ENCODE measurements around the gene CETP.

CETP gene

DNA sequence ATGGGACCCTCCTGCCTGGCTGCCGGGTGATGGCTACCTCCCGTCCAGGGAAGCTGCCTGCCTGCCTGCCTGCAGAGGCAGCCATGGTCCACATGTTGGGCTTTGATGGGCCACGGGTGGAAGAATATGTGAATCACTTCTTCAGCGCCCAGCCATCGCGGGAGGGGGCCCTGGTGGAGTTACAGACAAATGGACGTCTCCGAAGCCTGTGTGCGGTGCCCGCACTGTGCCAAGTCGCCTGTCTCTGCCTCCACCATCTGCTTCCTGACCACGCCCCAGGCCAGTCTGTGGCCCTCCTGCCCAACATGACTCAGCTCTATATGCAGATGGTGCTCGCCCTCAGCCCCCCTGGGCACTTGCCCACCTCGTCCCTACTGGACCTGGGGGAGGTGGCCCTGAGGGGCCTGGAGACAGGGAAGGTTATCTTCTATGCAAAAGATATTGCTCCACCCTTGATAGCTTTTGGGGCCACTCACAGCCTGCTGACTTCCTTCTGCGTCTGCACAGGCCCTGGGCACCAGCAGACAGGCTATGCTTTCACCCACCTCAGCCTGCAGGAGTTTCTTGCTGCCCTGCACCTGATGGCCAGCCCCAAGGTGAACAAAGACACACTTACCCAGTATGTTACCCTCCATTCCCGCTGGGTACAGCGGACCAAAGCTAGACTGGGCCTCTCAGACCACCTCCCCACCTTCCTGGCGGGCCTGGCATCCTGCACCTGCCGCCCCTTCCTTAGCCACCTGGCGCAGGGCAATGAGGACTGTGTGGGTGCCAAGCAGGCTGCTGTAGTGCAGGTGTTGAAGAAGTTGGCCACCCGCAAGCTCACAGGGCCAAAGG lies 64.4 kb downstream of the CETP start:
- no peak for DNase-seq

DNA sequence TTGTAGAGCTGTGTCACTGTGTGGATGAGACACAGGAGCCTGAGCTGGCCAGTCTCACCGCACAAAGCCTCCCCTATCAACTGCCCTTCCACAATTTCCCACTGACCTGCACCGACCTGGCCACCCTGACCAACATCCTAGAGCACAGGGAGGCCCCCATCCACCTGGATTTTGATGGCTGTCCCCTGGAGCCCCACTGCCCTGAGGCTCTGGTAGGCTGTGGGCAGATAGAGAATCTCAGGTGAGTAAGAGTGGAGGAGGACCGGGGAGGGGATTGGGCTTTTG lies 65.0 kb downstream of the CETP start:
- DNase-seq = no peak

GRCh38 chr16:57027067-57027466 lies 65.3 kb downstream of the CETP start:
- DNase-seq = no peak

GRCh38 chr16:57028086-57028485 lies 66.3 kb downstream of the CETP start:
- no peak for DNase-seq

- DNase-seq = no peak
Measured at GRCh38 chr16:57029161-57030160, 67.7 kb downstream of the CETP start.

- DNase-seq = no peak
Measured at GRCh38 chr16:57030346-57030902, 68.7 kb downstream of the CETP start.

- no peak for DNase-seq
Measured at GRCh38 chr16:57031156-57031555, 69.4 kb downstream of the CETP start.

- DNase-seq = no peak
Measured at GRCh38 chr16:57032346-57032745, 70.6 kb downstream of the CETP start.

- DNase-seq = no peak
Measured at GRCh38 chr16:57032931-57033330, 71.2 kb downstream of the CETP start.
